ENCODE results near the gene FAM76A. TPM values are rescaled to one million over a fixed set of nuclear protein-coding genes. Genes with fewer than 3 reads are reported as not detected.

The FAM76A gene
- total and polyA plus RNA-seq, 8 donors, result 3.7 to 125 (median 11.8) TPM

DNA sequence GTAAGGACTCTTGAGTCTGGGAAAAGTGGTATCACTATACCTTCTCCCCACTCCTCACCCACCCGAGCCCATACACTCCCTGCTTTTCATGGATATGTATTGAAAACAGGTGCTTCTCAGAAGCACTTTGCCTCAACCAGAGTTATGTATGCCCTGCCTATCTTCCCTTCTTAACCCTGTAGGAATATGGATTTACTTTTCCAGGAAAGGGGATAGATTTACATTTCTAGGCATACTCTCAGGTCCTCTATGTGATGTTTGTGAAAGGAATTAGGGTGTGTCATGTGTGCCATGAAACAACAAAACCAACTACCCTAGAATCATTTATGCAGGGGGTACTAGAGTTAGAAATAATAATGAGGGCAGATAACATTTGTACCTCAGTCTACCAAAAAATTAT lies 36.3 kb downstream of the FAM76A start:
- intact Hi-C loops (cut with DNase I; ENCODE audit: low total_unique reads), result no loop called here

DNA sequence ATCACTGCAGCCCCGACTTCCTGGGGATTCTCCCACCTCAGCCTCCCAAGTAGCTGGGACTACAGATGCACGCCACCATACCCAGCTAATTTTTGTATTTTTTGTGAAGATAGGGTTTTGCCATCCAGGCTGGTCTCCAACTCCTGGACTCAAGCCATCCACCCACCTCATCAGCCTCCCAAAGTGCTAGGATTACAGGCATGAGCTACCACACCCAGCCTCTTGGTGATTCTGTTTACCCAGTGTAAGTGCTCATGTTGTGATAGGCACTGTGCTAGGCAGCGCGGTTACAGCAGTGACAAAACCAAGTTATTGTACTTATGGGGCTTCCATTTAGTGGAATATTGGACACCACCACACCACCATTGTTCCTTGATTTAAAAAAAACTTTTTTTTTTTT lies 37.6 kb downstream of the FAM76A start:
- intact Hi-C loops (cut with DNase I; ENCODE audit: low total_unique reads), result no loop called here
- 88 to 94% (median 93%) methylated on average over 4 of the region's 4 CpGs for WGBS, 5 donors
- peaks cover 14 to 48% (median 39%) of the 10 kb centered on the region in 4 donors for H3K36me3 ChIP-seq
- H3K4me3 ChIP-seq, result no peak overlapping the region
- no peaks in the 10 kb centered on the region for H3K27me3 ChIP-seq
- no peak overlapping the region for H3K27ac ChIP-seq
- no peaks in the 10 kb centered on the region for H3K9me3 ChIP-seq
- H3K4me1 ChIP-seq, result no peaks in the 10 kb centered on the region
- TF ChIP-seq POLR2AphosphoS5 (IDR thresholded peaks at IDR 0.05) (no peak), POLR2A (IDR thresholded peaks at IDR 0.05) (no peak), EP300 (IDR thresholded peaks at IDR 0.05) (no peak)
- TF ChIP-seq, protein P1, sequence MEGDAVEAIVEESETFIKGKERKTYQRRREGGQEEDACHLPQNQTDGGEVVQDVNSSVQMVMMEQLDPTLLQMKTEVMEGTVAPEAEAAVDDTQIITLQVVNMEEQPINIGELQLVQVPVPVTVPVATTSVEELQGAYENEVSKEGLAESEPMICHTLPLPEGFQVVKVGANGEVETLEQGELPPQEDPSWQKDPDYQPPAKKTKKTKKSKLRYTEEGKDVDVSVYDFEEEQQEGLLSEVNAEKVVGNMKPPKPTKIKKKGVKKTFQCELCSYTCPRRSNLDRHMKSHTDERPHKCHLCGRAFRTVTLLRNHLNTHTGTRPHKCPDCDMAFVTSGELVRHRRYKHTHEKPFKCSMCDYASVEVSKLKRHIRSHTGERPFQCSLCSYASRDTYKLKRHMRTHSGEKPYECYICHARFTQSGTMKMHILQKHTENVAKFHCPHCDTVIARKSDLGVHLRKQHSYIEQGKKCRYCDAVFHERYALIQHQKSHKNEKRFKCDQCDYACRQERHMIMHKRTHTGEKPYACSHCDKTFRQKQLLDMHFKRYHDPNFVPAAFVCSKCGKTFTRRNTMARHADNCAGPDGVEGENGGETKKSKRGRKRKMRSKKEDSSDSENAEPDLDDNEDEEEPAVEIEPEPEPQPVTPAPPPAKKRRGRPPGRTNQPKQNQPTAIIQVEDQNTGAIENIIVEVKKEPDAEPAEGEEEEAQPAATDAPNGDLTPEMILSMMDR (IDR thresholded peaks at IDR 0.05), result no peak
- no peak for DNase-seq

More for the DNA sequence above, 36.3 kb downstream of the FAM76A start:
- Histone ChIP-seq H3K9me3 (no peaks in the 10 kb centered on the region), H3K27me3 (no peaks in the 10 kb centered on the region), H3K27ac (no peak overlapping the region), H3K4me3 (no peak overlapping the region), H3K4me1 (no peaks in the 10 kb centered on the region), H3K36me3 (peaks cover 17 to 55% (median 52%) of the 10 kb centered on the region in 4 donors)
- DNase-seq, result no peak
- TF ChIP-seq POLR2A (IDR thresholded peaks at IDR 0.05) (no peak), POLR2AphosphoS5 (IDR thresholded peaks at IDR 0.05) (no peak), EP300 (IDR thresholded peaks at IDR 0.05) (no peak)
- TF ChIP-seq, protein P1 (IDR thresholded peaks at IDR 0.05), result no peak
- 73 to 88% (median 77%) methylated on average over 1 of the region's 1 CpG for WGBS, 5 donors

DNA sequence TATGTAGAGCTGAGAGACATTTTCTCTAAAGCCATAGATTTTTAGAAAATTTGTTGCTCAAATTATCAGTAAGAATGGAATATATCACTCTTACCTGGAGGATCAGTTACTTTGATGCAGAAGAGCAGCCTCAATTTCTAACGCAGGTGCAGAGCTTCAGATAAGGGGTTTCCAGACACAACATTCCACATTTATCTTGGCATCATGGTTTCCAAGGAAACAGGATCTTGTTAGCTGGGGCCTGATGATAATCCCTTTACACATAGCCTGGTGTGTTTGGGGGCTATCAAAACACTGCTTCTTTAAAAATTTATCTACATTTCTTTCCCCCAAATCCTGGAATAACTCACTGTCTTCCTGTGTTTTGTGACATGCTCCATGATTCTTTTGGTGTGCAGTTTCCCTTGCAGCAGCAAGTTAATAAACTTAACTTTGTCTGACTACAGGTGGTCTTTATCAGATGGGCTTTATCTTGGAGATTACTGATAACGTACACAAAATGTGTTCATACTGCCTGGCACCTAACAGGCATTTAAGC lies 44.6 kb downstream of the FAM76A start:
- Histone ChIP-seq H3K27ac (no peak overlapping the region), H3K36me3 (peaks cover 0 to under 1% (median 0%) of the 10 kb centered on the region in 4 donors), H3K4me3 (no peak overlapping the region), H3K4me1 (peaks cover 14 to 28% (median 16%) of the 10 kb centered on the region in 4 donors), H3K9me3 (no peaks in the 10 kb centered on the region), H3K27me3 (no peaks in the 10 kb centered on the region)
- TF ChIP-seq, protein P1 (IDR thresholded peaks at IDR 0.05), result no peak
- no peak for TF ChIP-seq POLR2A (IDR thresholded peaks at IDR 0.05)
- intact Hi-C loops (cut with DNase I; ENCODE audit: low total_unique reads), result no loop called here
- WGBS, 5 donors, result 20 to 58% (median 39%) methylated on average over 2 of the region's 2 CpGs
- no peak for DNase-seq

DNA sequence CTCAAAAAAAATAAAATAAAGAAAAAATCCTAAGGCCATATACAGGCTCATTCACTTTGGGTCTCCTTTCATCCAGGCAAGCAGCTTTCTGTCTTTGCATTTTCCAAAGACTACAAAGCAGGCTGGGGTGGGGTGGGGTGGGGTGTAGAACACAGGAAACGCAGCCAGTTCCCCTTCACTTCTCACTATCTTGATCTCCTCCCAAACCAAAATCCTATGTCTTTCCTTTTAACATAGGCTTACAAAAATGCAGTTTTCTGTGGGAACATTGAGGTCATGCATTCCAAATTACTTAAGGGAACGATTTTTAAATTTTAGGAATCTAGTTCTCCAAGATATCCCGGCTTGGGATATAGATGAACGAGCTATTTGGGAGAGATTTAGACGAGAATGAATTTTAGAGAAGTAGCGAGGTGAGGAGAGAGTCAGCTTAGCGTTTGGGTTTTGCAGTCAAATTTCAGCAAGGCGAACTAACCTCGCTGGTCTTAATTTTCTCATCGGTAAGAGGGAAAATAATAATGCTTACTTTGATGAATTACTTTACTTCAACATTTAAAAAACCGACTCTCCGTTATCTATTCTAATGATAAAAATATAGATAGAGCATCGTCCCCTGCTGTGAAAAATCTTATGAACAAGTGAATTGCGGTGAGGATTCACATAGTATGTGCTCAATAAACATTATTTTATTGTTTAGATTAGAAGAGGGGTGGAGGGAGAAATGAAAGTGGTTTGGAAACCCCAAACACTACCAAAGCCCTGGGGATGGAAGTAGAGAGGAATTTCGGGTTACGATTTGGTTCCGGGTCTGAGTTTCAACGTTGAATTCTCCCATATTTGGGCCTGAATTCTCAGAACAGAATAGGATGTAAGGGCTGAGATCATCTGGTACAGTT lies 46.5 kb downstream of the FAM76A start:
- intact Hi-C loops (cut with DNase I; ENCODE audit: low total_unique reads), result no loop called here
- Histone ChIP-seq H3K9me3 (no peaks in the 10 kb centered on the region), H3K36me3 (peaks cover 0 to 9% (median 0%) of the 10 kb centered on the region in 4 donors), H3K4me1 (peaks cover 23 to 47% (median 34%) of the 10 kb centered on the region in 4 donors), H3K4me3 (peak overlapping the region; percentile 69 to 98 (median 88)), H3K27ac (peak overlapping the region; percentile 57 to 100 (median 97)), H3K27me3 (no peaks in the 10 kb centered on the region)
- 23 to 33% (median 27%) methylated on average over 18 of the region's 18 CpGs for WGBS, 5 donors
- peak in 1 of 2 donors; percentile 56 for DNase-seq
- TF ChIP-seq EP300 (IDR thresholded peaks at IDR 0.05) (no peak), POLR2A (IDR thresholded peaks at IDR 0.05) (no peak), POLR2AphosphoS5 (IDR thresholded peaks at IDR 0.05) (no peak)
- TF ChIP-seq, protein P1 (IDR thresholded peaks at IDR 0.05), result no peak

Measured in stomach (tissue), 9 donors.